SK-N-SH (cell line): Measurements from ENCODE around the gene CRYBB3. TPM values are rescaled to one million over a fixed set of nuclear protein-coding genes. Genes with fewer than 3 reads are reported as not detected.

ENCODE experiments used
- CTCF ChIA-PET: fragments of 300-600, 350-600 bp; formaldehyde crosslinking; extraction: SDS; loops from one replicate; lab custom pipeline; 2021; lab: Yijun Ruan, JAX
- POLR2A ChIA-PET: fragments of 350-600 bp; sonication (Branson Sonifier 250); formaldehyde crosslinking; extraction: SDS; loops from one replicate; lab custom pipeline; 2020; ENCODE audit warnings: antibody characterized with exemption, inconsistent platforms; lab: Yijun Ruan, JAX
- DNase-seq: peaks from one replicate; pipeline ENCODE4 v3.0.0; 2012
- H2AFZ ChIP-seq: fragments of 200-600 bp; sonication (generic); 2 replicates; pipeline ENCODE4 v1.8.1; 2016; ENCODE audit warnings: antibody characterized with exemption, mild to moderate bottlenecking, low read depth
- H3F3A ChIP-seq: fragments of 200-600 bp; sonication (generic); replicated peaks from 2 replicates; pipeline ENCODE3; 2016; ENCODE audit warnings: antibody characterized with exemption, mild to moderate bottlenecking; ENCODE audit not compliant: insufficient read depth
- H3K27ac ChIP-seq, 2 experiments: fragments of 200-500 bp in 1 of 2; fragments of 200-600 bp in 1 of 2; sonication (Bioruptor generic) in 1 of 2; sonication (generic), shearing (Covaris generic) in 1 of 2; 2 replicates each; pipeline versions ENCODE4 v1.5.1 to v1.6.1; 2014 to 2016; ENCODE audit warnings: low read depth in 2 of 2, inconsistent platforms in 1 of 2, low read length in 1 of 2, mild to moderate bottlenecking in 1 of 2, mixed read lengths in 1 of 2
- H3K27me3 ChIP-seq: fragments of 200-600 bp; sonication (generic), shearing (Covaris generic); 2 replicates; pipeline ENCODE4 v1.6.1; 2016; ENCODE audit warnings: mixed run types; ENCODE audit not compliant: insufficient read depth
- H3K36me3 ChIP-seq, 2 experiments: fragments of 200-500 bp in 1 of 2; fragments of 200-600 bp in 1 of 2; sonication (Bioruptor generic) in 1 of 2; sonication (generic) in 1 of 2; replicated peaks in 1 of 2; 2 replicates each; pipeline versions ENCODE3 to v1.5.1; 2014 to 2016; ENCODE audit warnings: low read length in 1 of 2, mild to moderate bottlenecking in 1 of 2; ENCODE audit not compliant: insufficient read depth in 2 of 2, control insufficient read depth in 1 of 2
- H3K4me1 ChIP-seq, 2 experiments: fragments of 200-500 bp in 1 of 2; fragments of 200-600 bp in 1 of 2; sonication (Bioruptor generic) in 1 of 2; sonication (generic), shearing (Covaris generic) in 1 of 2; 2 replicates each; pipeline versions ENCODE4 v1.5.1 to v1.6.1; 2014 to 2016; ENCODE audit warnings: low read depth in 1 of 2, low read length in 1 of 2, mixed run types in 1 of 2; ENCODE audit not compliant: insufficient read depth in 2 of 2, control insufficient read depth in 1 of 2
- H3K4me2 ChIP-seq: fragments of 200-600 bp; sonication (generic), shearing (Covaris generic); 2 replicates; pipeline ENCODE4 v1.6.1; 2017; ENCODE audit warnings: mixed run types
- H3K4me3 ChIP-seq, 2 experiments: fragments of 200-500 bp in 1 of 2; fragments of 200-600 bp in 1 of 2; sonication (Bioruptor generic) in 1 of 2; sonication (generic), shearing (Covaris generic) in 1 of 2; 2 replicates each; pipeline versions ENCODE4 v1.5.1 to v1.8.1; 2014 to 2016; ENCODE audit warnings: low read depth in 2 of 2, inconsistent platforms in 1 of 2, low read length in 1 of 2, mild to moderate bottlenecking in 1 of 2, mixed read lengths in 1 of 2, moderate library complexity in 1 of 2
- H3K79me2 ChIP-seq: fragments of 200-600 bp; sonication (generic); 2 replicates; pipeline ENCODE4 v1.8.1; 2017; ENCODE audit warnings: mild to moderate bottlenecking; ENCODE audit not compliant: insufficient read depth
- H3K9ac ChIP-seq: fragments of 200-600 bp; sonication (generic); 2 replicates; pipeline ENCODE4 v1.6.1; 2017; ENCODE audit warnings: mixed run types
- H3K9me2 ChIP-seq: fragments of 200-600 bp; sonication (generic); 2 replicates; pipeline ENCODE4 v1.6.1; 2017; ENCODE audit warnings: mixed run types
- H3K9me3 ChIP-seq: fragments of 200-600 bp; sonication (generic); 2 replicates; pipeline ENCODE4 v1.6.1; 2017; ENCODE audit warnings: mixed run types, mild to moderate bottlenecking, moderate library complexity
- H4K20me1 ChIP-seq: fragments of 200-600 bp; sonication (generic); 2 replicates; pipeline ENCODE4 v1.6.1; 2017; ENCODE audit warnings: mild to moderate bottlenecking, mixed run types; ENCODE audit not compliant: insufficient read depth
- CTCF ChIP-seq: fragments of 200-600 bp; sonication (generic); IDR thresholded peaks from 2 replicates; pipeline ENCODE4 v1.6.1; 2017; ENCODE audit warnings: antibody characterized with exemption, mild to moderate bottlenecking, moderate library complexity
- EZH2phosphoT487 ChIP-seq: fragments of 200-600 bp; sonication (generic); IDR thresholded peaks from 2 replicates; pipeline ENCODE4 v1.6.1; 2017; ENCODE audit warnings: low read depth, mixed run types, mild to moderate bottlenecking, antibody characterized with exemption, moderate library complexity, borderline replicate concordance
- FOXM1 ChIP-seq: IDR thresholded peaks from 2 replicates; pipeline ENCODE4 v1.4.0; 2012; ENCODE audit warnings: low read depth, mild to moderate bottlenecking
- IRF3 ChIP-seq: fragments of 150-350 bp; IDR thresholded peaks from 2 replicates; pipeline ENCODE4 v1.6.1; 2016; ENCODE audit warnings: mild to moderate bottlenecking, low read depth, low read length
- JUND ChIP-seq: IDR thresholded peaks from 2 replicates; pipeline ENCODE4 v1.4.0; 2012
- MAX ChIP-seq: IDR thresholded peaks from 2 replicates; pipeline ENCODE4 v1.4.0; 2012; ENCODE audit warnings: low read depth
- MXI1 ChIP-seq: IDR thresholded peaks from 2 replicates; pipeline ENCODE4 v1.6.1; 2012; ENCODE audit warnings: mild to moderate bottlenecking, low read depth, low read length, improper control_type of control experiment
- PBX3 ChIP-seq: IDR thresholded peaks from 2 replicates; pipeline ENCODE4; 2012
- SIN3A ChIP-seq: IDR thresholded peaks from 2 replicates; pipeline ENCODE4 v1.6.1; 2012; ENCODE audit warnings: low read depth, mild to moderate bottlenecking, low read length, moderate library complexity, borderline replicate concordance
- ZBTB33 ChIP-seq: IDR thresholded peaks from 2 replicates; pipeline ENCODE4 v1.4.0; 2012; ENCODE audit warnings: low read depth, borderline replicate concordance
- WGBS: methylation state at CpG from one replicate; pipeline ENCODE4 v1.1.6; 2017; ENCODE audit warnings: low lambda C conversion rate; 5-methylcytosine and 5-hydroxymethylcytosine counted together
- polyA plus RNA-seq, 3 experiments: library from polyadenylated mRNA; depleted of rRNA; stranded (reverse); fragments of >200 nt; gene quantifications; 2 replicates each; pipeline ENCODE4 v1.2.3, GENCODE V29; 2012

The CRYBB3 gene
- polyA plus RNA-seq, 1 of the 3 experiments (the other 2 are of a cell fraction) = 0.35 TPM

- TF ChIP-seq IRF3 (no peak), JUND (no peak), ZBTB33 (no peak), SIN3A (no peak)
These were observed 25.3 kb upstream of the CRYBB3 start (continued) for GRCh38 chr22:25174156-25174887.

- ChIA-PET POLR2A (no interaction called here), CTCF (no interaction called here)
- H3K4me3 ChIP-seq = no peak overlapping the region
- no peaks in the 10 kb centered on the region for H3K4me1 ChIP-seq
- H3K79me2 ChIP-seq = no peaks in the 10 kb centered on the region
- H3K27me3 ChIP-seq = no peaks in the 10 kb centered on the region
- no peak overlapping the region for H3K9ac ChIP-seq
- TF ChIP-seq CTCF (no peak), FOXM1 (no peak), SIN3A (no peak), EZH2phosphoT487 (no peak), PBX3 (no peak), MAX (no peak), MXI1 (no peak), IRF3 (no peak)
- peaks cover 16 to 40% of the 10 kb centered on the region in 2 experiments for H3K36me3 ChIP-seq
- 0 out of 2 replicates have a peak, but pooled peaks cover 5% of the 10 kb centered on the region for H3K9me3 ChIP-seq
- no peaks in the 10 kb centered on the region for H3F3A ChIP-seq
- H3K9me2 ChIP-seq = no peaks in the 10 kb centered on the region
- WGBS = 92% methylated on average over 4 of the region's 6 CpGs
- DNase-seq = no peak
- no peaks in the 10 kb centered on the region for H4K20me1 ChIP-seq
- no peak overlapping the region for H3K27ac ChIP-seq
- H2AFZ ChIP-seq = no peak overlapping the region
- H3K4me2 ChIP-seq = no peak overlapping the region
These were observed 24.7 kb upstream of the CRYBB3 start for GRCh38 chr22:25174888-25175411.
